ENCODE results near the gene ACOXL. TPM values are rescaled to one million over a fixed set of nuclear protein-coding genes. Genes with fewer than 3 reads are reported as not detected.

ACOXL gene
- total and polyA plus RNA-seq, 2 of the 8 experiments (the other 6 are each of a cell fraction or from before 2014, with no cell fraction given), result 11.4 to 20.6 TPM

DNA sequence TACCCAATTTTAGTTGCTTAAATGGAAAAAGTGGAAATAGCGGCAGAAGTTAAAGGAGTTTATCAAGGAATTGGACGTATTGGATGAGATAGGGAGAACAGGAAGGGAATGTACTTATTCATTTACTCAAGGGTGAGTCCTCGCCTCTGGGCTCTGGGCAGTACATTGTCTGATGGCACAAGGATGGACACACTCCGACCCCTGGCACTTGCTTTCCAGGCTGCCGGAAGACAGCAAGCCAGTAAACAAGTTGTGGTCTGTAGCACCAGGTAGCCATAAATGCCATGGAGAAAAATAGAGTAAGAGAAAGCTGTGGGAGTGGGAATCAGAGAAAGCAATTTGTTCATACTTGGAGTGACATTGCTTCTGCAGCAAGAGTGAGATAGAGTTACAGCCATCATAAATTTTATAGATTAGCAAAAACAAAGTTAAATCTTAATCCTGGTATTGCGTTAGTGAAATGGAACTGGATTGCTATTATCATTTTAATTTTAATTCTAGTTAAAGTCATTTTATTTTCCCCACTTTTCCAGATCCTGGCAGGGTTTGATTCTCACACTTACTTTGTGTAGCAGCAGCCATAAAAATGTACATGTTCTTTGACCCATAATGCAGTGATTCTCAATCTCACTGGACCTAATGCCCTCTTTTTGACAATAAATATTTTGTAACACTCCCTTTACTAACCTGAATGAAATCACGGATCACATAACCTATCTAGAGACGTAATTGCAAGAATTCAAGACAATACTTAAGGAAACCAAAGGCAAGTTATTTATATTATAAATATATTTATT is 252.5 kb downstream of the ACOXL start:
- no peak for FAIRE-seq
- Histone ChIP-seq H2AK5ac (ENCODE audit: low read depth, low read length) (no peak overlapping the region), H3K36me3 (ENCODE audit: control insufficient read depth in 2 of 4, insufficient read depth in 4 of 4, low read length in 3 of 4) (peaks cover 0 to 3% (median 0%) of the 10 kb centered on the region in 4 experiments; a peak in 1 of 8 replicates), H3K79me1 (ENCODE audit: low read depth, low read length) (no peaks in the 10 kb centered on the region), H4K8ac (ENCODE audit: extremely low read depth, insufficient read depth, low read length) (no peak overlapping the region), H3K14ac (ENCODE audit: insufficient read length) (no peak overlapping the region), H4K5ac (ENCODE audit: insufficient read length, low read depth, low read length) (no peak overlapping the region), H3K79me2 (ENCODE audit: control insufficient read depth in 1 of 2, insufficient read depth in 2 of 2, low read length in 2 of 2) (no peaks in the 10 kb centered on the region), H3K4me2 (ENCODE audit: insufficient read depth in 1 of 2, low read depth in 2 of 2, low read length in 2 of 2) (no peak overlapping the region), H3K23ac (ENCODE audit: insufficient read length) (no peak overlapping the region), H3K4me1 (replicated peaks in 1 of 4; ENCODE audit: control insufficient read depth in 3 of 4, insufficient read depth in 4 of 4, low read length in 3 of 4) (peaks cover 6 to 9% (median 7%) of the 10 kb centered on the region in 4 experiments), H3K23me2 (ENCODE audit: low read depth, low read length) (no peaks in the 10 kb centered on the region; the same call in 1 of the 2 replicates), H3K9ac (replicated peaks in 1 of 4; ENCODE audit: extremely low read depth in 1 of 4, low read depth in 3 of 4, low read length in 3 of 4) (no peak overlapping the region), H3K56ac (replicated peaks; ENCODE audit: insufficient read length, low read depth, low read length) (no peak overlapping the region), H4K20me1 (replicated peaks in 1 of 2; ENCODE audit: control insufficient read depth in 1 of 2, insufficient read depth in 2 of 2, low read length in 2 of 2) (no peaks in the 10 kb centered on the region), H2BK120ac (replicated peaks; ENCODE audit: low read depth, low read length) (no peak overlapping the region), H3K27me3 (replicated peaks in 1 of 4; ENCODE audit: control insufficient read depth in 3 of 4, extremely low read depth in 1 of 4, insufficient read depth in 3 of 4, low read length in 3 of 4) (no peaks in the 10 kb centered on the region), H3K9me3 (ENCODE audit: insufficient read depth in 2 of 2, low read depth in 1 of 2, low read length in 1 of 2) (no peaks in the 10 kb centered on the region), H2BK12ac (ENCODE audit: low read depth, low read length) (no peak overlapping the region), H4K91ac (replicated peaks; ENCODE audit: insufficient read length, low read length) (no peak overlapping the region), H3K4me3 (ENCODE audit: extremely low read depth in 1 of 4, insufficient read depth in 2 of 4, low read depth in 3 of 4, low read length in 4 of 4) (no peak overlapping the region), H3K18ac (ENCODE audit: extremely low read depth, low read length) (no peak overlapping the region), H3K4ac (replicated peaks; ENCODE audit: insufficient read length, low read depth, low read length) (no peak overlapping the region), H2BK15ac (ENCODE audit: low read length) (no peak overlapping the region), H2BK5ac (ENCODE audit: low read depth, low read length) (no peak overlapping the region), H2AFZ (ENCODE audit: low read length) (no peak overlapping the region), H2BK20ac (ENCODE audit: low read length) (no peak overlapping the region), H3K27ac (ENCODE audit: low read depth, low read length) (no peak overlapping the region)
- ChIA-PET POLR2A (ENCODE audit: partially characterized antibody) (no interaction called here), CTCF (ENCODE audit: partially characterized antibody) (no interaction called here)
- no peak for TF ChIP-seq YY1 (IDR thresholded peaks at IDR 0.05; ENCODE audit: low read depth, low read length)
- TF ChIP-seq, protein P1, sequence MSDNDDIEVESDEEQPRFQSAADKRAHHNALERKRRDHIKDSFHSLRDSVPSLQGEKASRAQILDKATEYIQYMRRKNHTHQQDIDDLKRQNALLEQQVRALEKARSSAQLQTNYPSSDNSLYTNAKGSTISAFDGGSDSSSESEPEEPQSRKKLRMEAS (IDR thresholded peaks at IDR 0.05), result no peak
- no peak for TF ChIP-seq CTCF (IDR thresholded peaks at IDR 0.05; ENCODE audit: control extremely low read depth in 1 of 3, insufficient read depth in 1 of 3, low read depth in 1 of 3, low read length in 3 of 3)
- no peak for TF ChIP-seq POLR2AphosphoS5 (IDR thresholded peaks at IDR 0.05; ENCODE audit: low read depth, low read length)
- no peak for TF ChIP-seq SIN3A (conservative IDR thresholded peaks at IDR 0.05 in 1 of 2, IDR thresholded peaks at IDR 0.05 in 1 of 2; ENCODE audit: low read depth in 1 of 2, low read length in 2 of 2)
- no peak for TF ChIP-seq CREB1 (IDR thresholded peaks at IDR 0.05)
- no peak for TF ChIP-seq BCL11A (IDR thresholded peaks at IDR 0.05; ENCODE audit: low read depth in 2 of 2, low read length in 2 of 2)
- no peak for TF ChIP-seq TCF12 (IDR thresholded peaks at IDR 0.05; ENCODE audit: low read depth, low read length)
- TF ChIP-seq CHD1 (IDR thresholded peaks at IDR 0.05; ENCODE audit: low read depth, low read length), result no peak
- no peak for TF ChIP-seq KDM4A (IDR thresholded peaks at IDR 0.05; ENCODE audit: low read depth, low read length, severe bottlenecking)
- TF ChIP-seq ASH2L (IDR thresholded peaks at IDR 0.05; ENCODE audit: low read length), result no peak
- 93% methylated on average over 8 of the region's 8 CpGs; no CpG with 5 or more reads in 1 of the 2 experiments for WGBS, 2 experiments (ENCODE audit: extremely low coverage in 1 of 2, insufficient coverage in 1 of 2, insufficient read length in 1 of 2, insufficient replicate concordance in 2 of 2, low coverage in 1 of 2, low lambda C conversion rate in 2 of 2, missing lambda C conversion rate in 1 of 2)
- DNase-seq (ENCODE audit: low read depth in 1 of 2, low spot score in 2 of 2), result no peak
